ENCODE results near the gene AOPEP. TPM values are rescaled to one million over a fixed set of nuclear protein-coding genes. Genes with fewer than 3 reads are reported as not detected.

The AOPEP gene
- total RNA-seq, 1 experiment from 2014 or later = 39.6 TPM

- Histone ChIP-seq H3K27ac (no peak overlapping the region), H3K9me3 (replicated peaks) (no peaks in the 10 kb centered on the region), H3K4me3 (no peak overlapping the region), H3K27me3 (replicated peaks) (no peaks in the 10 kb centered on the region), H3K4me1 (replicated peaks) (peaks cover 25% of the 10 kb centered on the region), H3K36me3 (peaks cover 6% of the 10 kb centered on the region)
- no peak for DNase-seq (ENCODE audit: low read depth in 1 of 2, low spot score in 2 of 2)
Observed at GRCh38 chr9:94991961-94992907, 265.7 kb downstream of the AOPEP start.

DNA sequence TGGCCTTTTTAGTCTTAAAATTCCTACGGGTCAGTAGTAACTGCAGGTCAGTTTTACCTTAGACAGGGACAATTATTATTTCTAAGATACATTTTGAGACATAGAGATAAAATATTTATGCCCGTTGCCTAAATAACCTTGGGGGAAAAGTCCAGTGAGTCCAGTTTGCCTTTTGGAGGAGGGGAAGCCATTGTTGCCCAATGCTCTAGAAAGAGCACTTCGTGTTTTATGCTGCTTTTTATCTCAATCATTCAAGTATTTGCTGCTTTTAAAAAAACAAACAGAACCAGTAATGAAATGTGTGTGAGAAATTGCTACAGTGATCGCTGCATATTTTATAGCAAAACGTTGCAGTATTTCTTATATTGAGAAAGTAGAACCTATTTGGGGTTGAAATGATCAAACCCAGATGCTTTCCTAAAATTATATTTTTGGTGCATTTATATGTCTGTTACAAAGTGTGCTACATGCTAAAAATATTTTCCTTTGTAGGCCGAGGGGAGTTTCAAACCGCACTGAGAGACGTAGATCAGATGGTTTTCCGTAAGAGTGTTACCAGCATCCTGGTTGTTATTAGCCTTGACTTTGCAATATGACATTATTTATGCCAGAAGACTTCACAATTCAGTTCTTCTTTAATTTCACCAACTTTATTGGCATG is 266.8 kb downstream of the AOPEP start:
- no peaks in the 10 kb centered on the region for H3K9me3 ChIP-seq (replicated peaks)
- no peaks in the 10 kb centered on the region for H3K27me3 ChIP-seq (replicated peaks)
- H3K4me1 ChIP-seq (replicated peaks) = peaks cover 25% of the 10 kb centered on the region
- H3K36me3 ChIP-seq = peaks cover 4% of the 10 kb centered on the region
- no peak overlapping the region for H3K4me3 ChIP-seq
- DNase-seq (ENCODE audit: low read depth in 1 of 2, low spot score in 2 of 2) = no peak
- no peak overlapping the region for H3K27ac ChIP-seq

DNA sequence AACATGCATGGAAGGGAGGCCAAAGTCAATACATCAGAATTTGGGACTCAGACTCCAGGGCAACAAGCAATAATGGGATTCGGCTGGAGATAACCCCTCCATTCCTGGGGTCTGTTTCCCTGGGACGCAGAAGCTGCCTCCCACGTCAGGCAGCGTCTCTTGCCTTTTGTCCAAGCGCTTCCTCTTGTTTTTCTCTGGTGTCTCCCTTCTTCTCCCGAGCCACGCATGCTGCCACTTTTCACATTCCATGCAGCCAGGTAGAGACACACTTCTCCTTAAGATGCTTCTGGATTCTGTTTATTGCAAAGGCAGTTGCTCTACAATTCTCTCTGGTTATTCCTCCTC is 267.3 kb downstream of the AOPEP start:
- Histone ChIP-seq H3K4me1 (replicated peaks) (peaks cover 25% of the 10 kb centered on the region), H3K27me3 (replicated peaks) (no peaks in the 10 kb centered on the region), H3K27ac (no peak overlapping the region), H3K36me3 (peaks cover 4% of the 10 kb centered on the region), H3K9me3 (replicated peaks) (no peaks in the 10 kb centered on the region), H3K4me3 (no peak overlapping the region)
- no peak for DNase-seq (ENCODE audit: low read depth in 1 of 2, low spot score in 2 of 2)

DNA sequence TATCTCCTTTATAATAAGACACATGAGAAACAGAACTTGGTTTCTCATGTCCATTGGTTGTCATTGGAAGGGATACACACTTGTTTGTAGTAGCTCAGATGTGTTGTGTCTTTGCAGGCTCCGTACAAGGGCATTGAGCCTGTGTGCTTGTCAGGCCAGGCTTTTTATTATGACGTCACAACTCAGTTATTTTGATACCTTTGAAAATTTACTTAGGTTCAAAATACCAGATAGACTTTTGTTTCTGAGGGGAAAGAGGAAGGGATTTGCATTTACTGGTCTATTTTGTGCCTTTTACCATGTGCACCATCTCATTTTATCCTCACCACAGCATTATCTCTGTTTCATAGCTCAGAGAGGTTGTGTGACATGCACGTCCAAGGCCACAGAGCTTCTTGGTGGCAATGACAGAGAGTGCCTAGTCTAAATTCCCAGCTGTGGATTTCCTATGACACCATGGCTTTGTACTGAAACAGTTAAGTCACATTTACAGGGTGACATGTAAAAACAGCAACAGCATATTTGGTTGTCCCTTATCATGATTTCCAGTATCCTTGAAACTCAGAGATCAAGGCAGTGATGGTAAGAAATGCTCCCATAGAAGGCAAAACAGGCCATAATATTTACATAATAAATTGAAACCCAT is 268.7 kb downstream of the AOPEP start:
- peaks cover 4% of the 10 kb centered on the region for H3K36me3 ChIP-seq
- peak overlapping the region; percentile 44 for H3K27ac ChIP-seq
- no peaks in the 10 kb centered on the region for H3K27me3 ChIP-seq (replicated peaks)
- DNase-seq (ENCODE audit: low read depth in 1 of 2, low spot score in 2 of 2) = peak in 1 of 2 experiments; percentile 14
- peaks cover 25% of the 10 kb centered on the region for H3K4me1 ChIP-seq (replicated peaks)
- no peaks in the 10 kb centered on the region for H3K9me3 ChIP-seq (replicated peaks)
- H3K4me3 ChIP-seq = no peak overlapping the region

DNA sequence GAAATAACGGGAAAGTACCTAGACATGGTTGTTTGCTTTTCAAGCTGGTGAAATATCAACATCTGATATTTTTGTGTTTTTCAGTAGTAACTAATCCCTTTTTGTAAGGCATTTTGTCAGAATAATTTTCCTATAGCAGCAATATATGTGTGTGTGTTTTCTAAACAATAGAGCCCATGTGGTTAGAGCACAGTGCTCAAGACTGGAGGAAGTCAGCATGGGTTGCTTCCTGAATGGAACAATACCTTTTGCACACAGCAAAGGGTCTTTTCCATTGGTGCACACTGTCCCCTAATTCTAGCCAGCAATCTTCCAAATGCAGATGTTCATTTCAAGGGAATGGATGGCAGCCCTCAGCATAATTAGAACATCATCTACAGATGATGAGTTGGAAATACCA is 270.1 kb downstream of the AOPEP start:
- no peak for DNase-seq (ENCODE audit: low read depth in 1 of 2, low spot score in 2 of 2)
- peak overlapping the region; percentile 44 for H3K27ac ChIP-seq
- H3K9me3 ChIP-seq (replicated peaks) = no peaks in the 10 kb centered on the region
- H3K4me3 ChIP-seq = no peak overlapping the region
- H3K36me3 ChIP-seq = peaks cover 1% of the 10 kb centered on the region
- H3K4me1 ChIP-seq (replicated peaks) = peaks cover 25% of the 10 kb centered on the region
- no peaks in the 10 kb centered on the region for H3K27me3 ChIP-seq (replicated peaks)

DNA sequence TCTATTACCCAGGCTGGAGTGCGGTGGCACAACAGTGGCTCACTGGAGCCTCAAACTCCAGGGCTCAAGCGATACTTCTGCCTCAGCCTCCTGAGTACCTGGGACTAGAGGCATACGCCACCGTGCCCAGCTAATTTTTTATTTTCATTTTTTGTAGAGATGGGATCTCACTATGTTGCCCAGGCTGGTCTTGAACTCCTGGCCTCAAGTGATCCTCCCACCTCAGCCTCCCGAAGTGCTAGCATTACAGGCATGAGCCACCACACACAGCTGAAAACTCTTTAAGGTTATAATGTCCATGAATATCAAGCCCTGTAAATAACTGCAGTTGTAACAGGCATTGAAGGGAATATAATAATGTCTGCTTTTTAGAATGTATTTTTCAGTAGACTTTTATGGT is 271.2 kb downstream of the AOPEP start:
- no peak overlapping the region for H3K27ac ChIP-seq
- no peak overlapping the region for H3K4me3 ChIP-seq
- H3K27me3 ChIP-seq (replicated peaks) = no peaks in the 10 kb centered on the region
- no peaks in the 10 kb centered on the region for H3K9me3 ChIP-seq (replicated peaks)
- H3K4me1 ChIP-seq (replicated peaks) = peaks cover 25% of the 10 kb centered on the region
- DNase-seq (ENCODE audit: low read depth in 1 of 2, low spot score in 2 of 2) = no peak
- no peaks in the 10 kb centered on the region; the same call in 1 of the 2 replicates for H3K36me3 ChIP-seq

GRCh38 chr9:94999832-95000231 is 273.3 kb downstream of the AOPEP start:
- Histone ChIP-seq H3K4me3 (no peak overlapping the region), H3K9me3 (replicated peaks) (no peaks in the 10 kb centered on the region), H3K27me3 (replicated peaks) (no peaks in the 10 kb centered on the region), H3K27ac (no peak overlapping the region), H3K4me1 (replicated peaks) (peaks cover 27% of the 10 kb centered on the region), H3K36me3 (no peaks in the 10 kb centered on the region; the same call in none of the 2 replicates)
- no peak for DNase-seq (ENCODE audit: low read depth in 1 of 2, low spot score in 2 of 2)

DNA sequence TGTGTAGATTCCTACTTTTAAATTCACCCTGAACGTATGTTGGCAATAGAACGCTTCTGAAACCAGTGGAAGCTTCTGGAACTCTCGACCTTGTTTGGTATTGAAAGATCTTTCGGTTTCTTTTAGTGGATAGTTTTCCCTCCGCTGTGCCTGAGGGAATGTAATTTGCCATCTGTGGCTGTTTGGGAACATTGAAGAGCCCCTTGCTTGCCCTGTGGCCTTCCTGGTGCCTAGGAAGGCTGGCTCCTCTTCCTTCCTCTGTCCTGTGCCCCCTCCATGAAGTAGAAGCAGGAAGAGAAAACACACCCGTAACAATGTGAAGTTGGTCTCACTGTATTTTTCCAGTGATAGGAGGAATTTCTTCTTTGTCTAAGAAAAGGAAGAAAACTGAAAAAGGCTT is 274.3 kb downstream of the AOPEP start:
- Histone ChIP-seq H3K36me3 (peaks cover 10% of the 10 kb centered on the region), H3K27me3 (replicated peaks) (no peaks in the 10 kb centered on the region), H3K4me1 (replicated peaks) (peaks cover 17% of the 10 kb centered on the region), H3K9me3 (replicated peaks) (no peaks in the 10 kb centered on the region), H3K4me3 (no peak overlapping the region), H3K27ac (no peak overlapping the region)
- no peak for DNase-seq (ENCODE audit: low read depth in 1 of 2, low spot score in 2 of 2)

GRCh38 chr9:95001720-95002119 is 275.2 kb downstream of the AOPEP start:
- H3K27ac ChIP-seq = no peak overlapping the region
- no peaks in the 10 kb centered on the region for H3K27me3 ChIP-seq (replicated peaks)
- H3K36me3 ChIP-seq = peaks cover 10% of the 10 kb centered on the region
- H3K4me1 ChIP-seq (replicated peaks) = peaks cover 14% of the 10 kb centered on the region
- no peak overlapping the region for H3K4me3 ChIP-seq
- DNase-seq (ENCODE audit: low read depth in 1 of 2, low spot score in 2 of 2) = no peak
- H3K9me3 ChIP-seq (replicated peaks) = no peaks in the 10 kb centered on the region

DNA sequence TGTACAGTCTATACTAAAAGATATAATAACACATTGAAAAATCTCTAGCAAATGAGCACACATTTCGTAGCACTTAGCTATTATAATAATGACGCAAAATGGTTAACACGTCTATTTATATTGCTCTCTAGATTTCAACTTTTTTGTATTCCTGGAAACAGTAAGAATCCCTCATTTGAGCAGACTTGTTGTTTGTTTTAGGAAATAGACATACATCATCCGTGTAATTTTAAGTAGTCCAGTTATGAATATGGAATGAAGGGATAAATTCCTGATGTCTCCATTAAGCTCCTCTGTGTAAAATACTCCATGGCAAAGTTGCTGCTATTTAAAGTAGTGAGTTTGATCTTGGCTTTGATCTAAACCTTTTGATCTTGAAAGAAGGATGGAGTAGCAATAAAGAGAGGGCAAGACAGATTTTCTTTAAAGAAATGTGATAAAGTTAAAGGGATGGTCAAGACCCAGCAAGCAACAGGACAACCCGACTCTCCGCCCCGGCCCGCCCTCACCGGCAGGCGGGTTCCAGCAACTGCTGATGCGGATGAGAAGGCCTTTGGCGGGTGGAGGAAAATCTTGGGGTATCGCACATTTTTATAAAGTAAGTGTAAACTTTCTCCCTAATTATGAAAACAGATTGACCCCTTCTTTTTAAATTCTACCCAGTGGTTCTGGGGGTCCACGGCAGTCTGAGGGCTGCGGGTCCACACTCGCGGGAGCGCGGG is 277.4 kb downstream of the AOPEP start:
- H3K4me1 ChIP-seq (replicated peaks) = peaks cover 24% of the 10 kb centered on the region
- H3K27ac ChIP-seq = peak overlapping the region; percentile 83
- peak overlapping the region; percentile 90 for H3K4me3 ChIP-seq
- no peaks in the 10 kb centered on the region for H3K9me3 ChIP-seq (replicated peaks)
- DNase-seq (ENCODE audit: low read depth in 1 of 2, low spot score in 2 of 2) = no peak
- H3K27me3 ChIP-seq (replicated peaks) = no peaks in the 10 kb centered on the region
- H3K36me3 ChIP-seq = peaks cover 31% of the 10 kb centered on the region

- Histone ChIP-seq H3K27ac (peak overlapping the region; percentile 83), H3K27me3 (replicated peaks) (no peaks in the 10 kb centered on the region), H3K4me3 (peak overlapping the region; percentile 90), H3K9me3 (replicated peaks) (no peaks in the 10 kb centered on the region), H3K4me1 (replicated peaks) (peaks cover 27% of the 10 kb centered on the region), H3K36me3 (peaks cover 36% of the 10 kb centered on the region)
- DNase-seq (ENCODE audit: low read depth in 1 of 2, low spot score in 2 of 2) = peak; percentile 49 to 66
Observed at GRCh38 chr9:95004411-95005277, 278.1 kb downstream of the AOPEP start.

GRCh38 chr9:95005278-95006143 is 279.0 kb downstream of the AOPEP start:
- Histone ChIP-seq H3K4me3 (peak overlapping the region; percentile 90), H3K27me3 (replicated peaks) (no peaks in the 10 kb centered on the region), H3K9me3 (replicated peaks) (no peaks in the 10 kb centered on the region), H3K27ac (peak overlapping the region; percentile 79), H3K36me3 (peaks cover 42% of the 10 kb centered on the region), H3K4me1 (replicated peaks) (peaks cover 27% of the 10 kb centered on the region)
- DNase-seq (ENCODE audit: low read depth in 1 of 2, low spot score in 2 of 2) = peak in 1 of 2 experiments; percentile 54

All from SJSA1 (cell line).